Renal cortex interstitium (tissue), 15 donors: ENCODE data around the gene PPM1J. TPM values are rescaled to one million over a fixed set of nuclear protein-coding genes. Genes with fewer than 3 reads are reported as not detected.
A peak's percentile ranks its signal among the peaks of the same experiment; 100 is the strongest.
"Not testable (repeated sequence)": the region's sequence is repeated elsewhere in the genome, so short reads cannot be mapped to it uniquely, and the experiment has no call there.

Source experiments
- DNase-seq, 11 donors: peaks; one replicate each; pipeline ENCODE4 v3.0.0-alpha.2; 2013; ENCODE audit warnings: low read depth in 9 of 11, low spot score in 4 of 11; ENCODE audit errors: extremely low read depth in 1 of 11
- long read RNA-seq, 16 experiments: transcript quantifications; one replicate each; lab custom pipeline, GENCODE V29; 2026
- polyA plus RNA-seq, 3 donors: library from polyadenylated mRNA; unstranded; fragments of 120-200 nt; gene quantifications; one replicate each; pipeline ENCODE4 v1.2.1, GENCODE V29; 2013; ENCODE audit not compliant: insufficient read length in 3 of 3

Gene PPM1J, protein sequence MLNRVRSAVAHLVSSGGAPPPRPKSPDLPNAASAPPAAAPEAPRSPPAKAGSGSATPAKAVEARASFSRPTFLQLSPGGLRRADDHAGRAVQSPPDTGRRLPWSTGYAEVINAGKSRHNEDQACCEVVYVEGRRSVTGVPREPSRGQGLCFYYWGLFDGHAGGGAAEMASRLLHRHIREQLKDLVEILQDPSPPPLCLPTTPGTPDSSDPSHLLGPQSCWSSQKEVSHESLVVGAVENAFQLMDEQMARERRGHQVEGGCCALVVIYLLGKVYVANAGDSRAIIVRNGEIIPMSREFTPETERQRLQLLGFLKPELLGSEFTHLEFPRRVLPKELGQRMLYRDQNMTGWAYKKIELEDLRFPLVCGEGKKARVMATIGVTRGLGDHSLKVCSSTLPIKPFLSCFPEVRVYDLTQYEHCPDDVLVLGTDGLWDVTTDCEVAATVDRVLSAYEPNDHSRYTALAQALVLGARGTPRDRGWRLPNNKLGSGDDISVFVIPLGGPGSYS
- 1 to 10 TPM in 2 of 3 donors, under 1 TPM in 1; 0.79 to 1.7 (median 1.4) TPM for polyA plus RNA-seq
- long read RNA-seq, donor 1, partial matches to known transcripts: 0 of 1 reads
- long read RNA-seq, donor 1, other reads (novel, unspliced or antisense): 0 of 1 reads
- long read RNA-seq, donor 2, partial matches to known transcripts: 0 of 1 reads
- long read RNA-seq, donor 2, other reads (novel, unspliced or antisense): 0 of 1 reads
- long read RNA-seq, donor 3: 0 reads
- long read RNA-seq, donor 4: 0 reads
- long read RNA-seq, donor 5: 0 reads
- long read RNA-seq, donor 6, partial matches to known transcripts: 0 of 1 reads
- long read RNA-seq, donor 6, other reads (novel, unspliced or antisense): 0 of 1 reads
- long read RNA-seq, donor 7, partial matches to known transcripts: 0 of 1 reads
- long read RNA-seq, donor 7, other reads (novel, unspliced or antisense): 0 of 1 reads
- long read RNA-seq, donor 8, partial matches to known transcripts: 0 of 1 reads
- long read RNA-seq, donor 8, other reads (novel, unspliced or antisense): 0 of 1 reads
- long read RNA-seq, donor 9: 0 reads
- long read RNA-seq, donor 10, partial matches to known transcripts: 0 of 1 reads
- long read RNA-seq, donor 10, other reads (novel, unspliced or antisense): 0 of 1 reads
- long read RNA-seq, donor 11: 0 reads
- long read RNA-seq, donor 12: 0 reads
- long read RNA-seq, donor 13, partial matches to known transcripts: 0 of 2 reads
- long read RNA-seq, donor 13, other reads (novel, unspliced or antisense): 0 of 2 reads
- long read RNA-seq, donor 14: 0 reads
- long read RNA-seq, donor 15: 0 reads
- long read RNA-seq, donor 16: 0 reads

DNA sequence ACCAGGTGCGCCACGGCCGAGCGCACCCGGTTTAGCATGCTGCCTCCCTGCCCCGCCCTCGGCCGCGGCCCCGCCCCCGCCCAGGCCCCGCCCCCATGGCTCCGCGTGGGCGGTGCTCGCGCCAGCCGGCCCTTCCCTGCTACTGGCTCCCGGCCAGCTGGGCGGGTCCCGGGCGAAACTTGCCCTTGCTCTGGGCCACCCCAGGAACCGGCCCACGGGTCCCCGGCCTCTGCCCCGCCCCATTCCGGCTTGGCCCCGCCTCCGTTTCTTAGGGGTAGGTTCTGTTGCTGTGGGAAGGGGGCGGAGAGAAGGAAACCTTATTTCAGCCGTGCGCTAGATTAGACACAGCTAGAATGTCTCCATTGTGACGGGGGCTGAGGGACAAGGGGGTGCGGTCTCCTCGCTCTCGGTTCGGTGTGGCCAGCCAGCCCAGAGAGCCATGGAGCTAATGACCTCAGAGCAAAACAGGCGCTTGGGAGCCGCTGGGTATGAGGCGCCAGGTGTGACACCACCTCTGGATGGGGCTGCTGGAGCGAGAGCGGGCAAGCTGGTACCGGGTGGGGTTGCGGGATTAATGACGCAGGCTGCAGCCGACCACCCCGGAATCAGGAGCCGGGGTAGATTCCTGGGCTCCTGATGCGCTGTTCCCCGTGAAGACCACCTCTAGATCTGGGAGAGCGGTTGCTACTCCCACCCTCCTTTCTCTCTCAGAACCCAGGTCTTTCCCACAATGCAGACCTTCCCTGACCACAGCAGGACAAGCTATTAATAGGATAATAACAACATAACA, at the start of gene PPM1J:
Gene PPM1J, minus strand, starts transcription at position 69 of the 790 bp plus-strand sequence. Its CDS starts 31 bp downstream, at position 38.
- DNase-seq: peak in 9 of 11 donors; percentile 78 to 91 (median 82)

DNA sequence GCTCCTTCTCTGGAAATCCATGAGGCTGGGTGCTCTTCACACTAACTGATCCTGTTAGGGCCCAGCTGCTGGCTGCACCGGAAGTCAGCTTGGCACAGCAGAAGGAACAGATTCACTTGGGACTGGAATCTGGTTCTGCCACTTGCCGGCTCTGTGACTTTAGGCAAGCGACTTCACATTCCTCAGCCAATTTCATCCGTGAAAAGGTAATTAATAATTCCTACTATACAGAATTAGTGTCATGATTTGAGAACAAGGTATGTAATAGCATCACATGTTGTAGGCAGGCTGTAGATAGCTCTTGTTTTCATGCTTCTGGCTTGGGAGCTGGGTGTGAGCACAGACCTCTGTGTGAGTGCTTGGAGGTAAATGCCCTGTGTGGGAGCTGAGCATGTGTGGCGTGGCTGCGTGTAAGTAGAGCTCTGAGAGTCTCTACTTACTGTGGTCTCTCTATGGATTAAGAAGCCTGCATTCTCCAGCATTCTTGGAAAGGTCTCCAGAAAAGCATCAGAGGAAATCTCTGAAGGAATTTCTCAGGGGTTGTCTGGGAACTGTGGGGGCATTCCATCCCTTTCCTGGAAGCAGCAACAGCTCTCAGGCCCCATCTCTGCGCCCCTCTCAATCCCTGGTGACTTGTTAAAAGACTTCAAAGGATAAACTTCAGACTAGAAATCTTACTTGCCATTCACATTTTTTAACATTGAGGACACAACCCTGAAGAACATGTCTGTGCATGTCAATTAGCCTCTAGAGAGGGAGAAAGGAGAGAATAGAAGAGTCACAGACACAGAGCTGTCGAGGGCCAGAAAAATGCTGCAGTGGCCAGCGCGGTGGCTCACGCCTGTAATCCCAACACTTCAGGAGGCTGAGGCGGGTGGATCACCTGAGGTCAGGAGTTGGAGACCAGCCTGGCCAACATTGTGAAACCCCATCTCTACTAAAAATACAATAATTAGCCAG, 47.7 kb upstream of the PPM1J start:
- DNase-seq: peak in 2 of 11 donors; percentile 30 to 43

DNA sequence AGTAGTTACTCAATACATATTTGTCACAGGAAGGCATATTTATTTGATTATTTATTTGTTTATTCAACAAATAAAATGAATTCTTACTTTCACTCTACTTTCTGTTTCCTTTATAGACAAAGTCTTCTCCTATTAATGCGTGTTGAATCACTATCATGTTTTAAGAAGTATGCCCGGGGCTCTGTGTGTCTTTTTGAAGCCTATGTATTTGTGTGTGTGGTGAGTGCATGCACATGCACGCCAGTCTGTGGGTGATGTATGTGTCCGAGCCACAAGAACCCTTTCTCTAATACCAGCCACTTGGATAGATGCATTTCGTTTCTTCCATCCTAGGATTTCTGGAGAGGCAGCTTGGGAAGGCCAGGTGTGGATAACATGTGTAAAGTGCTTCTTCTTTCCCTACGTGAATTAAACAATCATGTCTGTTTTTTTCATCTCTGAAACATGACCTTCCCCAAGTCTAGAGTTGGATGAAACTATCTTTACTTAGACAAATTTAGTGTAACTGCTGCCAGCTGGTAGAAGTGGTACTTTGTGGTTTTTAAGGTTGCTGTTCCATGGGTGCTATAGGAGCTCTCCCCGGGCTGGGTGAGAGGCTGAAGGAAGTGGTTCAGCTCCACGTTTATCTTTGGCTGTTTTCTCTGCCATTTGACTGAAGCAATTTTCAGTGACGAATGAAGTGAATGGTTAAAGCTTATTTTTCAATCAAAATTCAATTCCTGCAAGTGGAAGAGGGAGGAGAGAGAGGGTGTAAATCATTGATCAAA, 46.8 kb upstream of the PPM1J start:
- no peak for DNase-seq

DNA sequence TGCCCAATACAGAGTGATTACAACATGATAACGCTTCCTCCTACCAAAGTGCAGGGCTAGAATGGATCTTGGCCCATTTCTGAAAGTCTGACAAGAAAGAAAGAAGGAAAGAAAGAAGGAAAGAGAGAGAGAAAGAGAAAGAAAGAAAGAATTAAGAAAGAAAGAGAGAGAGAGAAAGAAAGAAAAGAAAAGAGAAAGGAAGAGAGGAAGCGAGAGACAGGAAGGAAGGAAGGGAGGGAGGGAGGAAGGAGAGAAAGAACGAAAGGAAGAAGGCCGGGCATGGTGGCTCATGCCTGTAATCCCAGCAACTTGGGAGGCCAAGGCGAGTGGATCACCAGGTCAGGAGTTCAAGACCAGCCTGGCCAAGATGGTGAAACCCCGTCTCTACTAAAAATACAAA, 44.1 kb upstream of the PPM1J start:
- DNase-seq: no peak

DNA sequence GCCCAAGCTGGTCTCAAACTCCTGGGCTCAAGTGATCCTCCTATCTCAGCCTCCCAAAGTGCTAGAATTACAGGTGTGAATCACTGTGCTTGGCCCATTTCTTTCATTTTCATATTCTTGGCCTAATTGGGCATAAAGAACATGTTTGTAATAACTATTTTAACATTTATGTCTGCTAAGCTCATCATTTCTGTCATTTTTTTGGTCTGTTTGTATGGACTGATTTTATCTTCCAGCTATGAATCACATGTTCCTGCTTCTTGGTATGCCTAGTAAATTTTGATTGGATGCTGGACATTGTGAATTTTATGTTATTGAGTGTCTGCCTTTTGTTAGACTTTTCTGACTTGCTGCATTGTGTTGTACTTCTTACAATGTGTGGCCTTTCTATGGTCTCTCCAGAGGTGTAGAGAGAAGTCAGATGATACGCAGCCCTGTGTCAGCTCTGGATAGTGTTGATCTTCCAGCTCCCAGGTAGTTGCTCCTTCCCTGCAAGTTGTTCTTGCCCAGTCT, 39.0 kb upstream of the PPM1J start:
- no peak for DNase-seq

DNA sequence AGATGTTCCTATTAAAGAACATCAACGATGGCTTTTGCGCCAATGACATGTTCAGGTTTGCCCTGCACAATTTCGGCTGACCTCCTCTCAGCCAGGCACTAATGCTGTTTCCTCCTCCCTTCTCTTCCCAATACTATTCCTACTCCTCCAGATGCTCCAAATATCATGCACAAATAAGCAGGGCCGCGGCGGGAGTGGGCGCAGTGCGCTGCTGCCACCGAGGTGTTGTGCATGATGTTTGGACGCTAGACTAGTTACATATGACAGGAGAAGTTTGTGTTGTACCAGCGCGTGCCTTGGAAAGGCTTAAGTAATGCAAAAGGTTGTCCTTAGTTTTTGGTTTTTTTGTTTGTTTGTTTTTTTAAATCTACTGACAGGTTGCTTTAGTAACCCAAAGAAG, 33.3 kb upstream of the PPM1J start:
- DNase-seq: no peak

DNA sequence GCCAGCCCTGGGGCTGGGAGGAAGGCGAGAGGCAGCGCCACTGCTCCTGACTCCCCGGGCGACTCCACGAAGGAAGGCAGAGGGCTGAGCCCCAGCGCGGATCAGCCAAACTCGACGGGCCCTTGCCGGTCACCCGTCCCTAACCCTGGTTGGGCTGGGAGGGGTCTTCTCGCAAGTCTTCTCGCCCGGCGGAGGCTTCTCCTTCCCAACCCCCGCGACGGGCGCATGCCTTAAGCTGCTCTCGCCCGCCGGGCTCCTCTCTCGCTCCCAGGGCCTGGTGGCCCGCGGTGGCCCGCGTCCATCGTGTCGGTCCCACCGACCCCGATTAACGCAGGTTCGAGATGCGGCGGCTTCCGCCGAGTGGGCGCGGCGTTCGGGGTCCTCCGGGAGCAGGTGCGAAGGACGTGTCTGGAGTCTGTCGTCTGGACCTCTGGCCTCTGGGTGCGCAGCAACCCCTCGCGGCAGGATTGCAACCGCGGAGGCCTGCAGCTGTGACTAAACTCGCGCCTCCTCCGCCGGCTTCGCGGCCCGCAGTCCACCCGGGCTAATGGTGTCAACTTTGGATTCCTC, 29.0 kb upstream of the PPM1J start:
- DNase-seq: peak in 3 of 11 donors; percentile 33 to 38 (median 34)

DNA sequence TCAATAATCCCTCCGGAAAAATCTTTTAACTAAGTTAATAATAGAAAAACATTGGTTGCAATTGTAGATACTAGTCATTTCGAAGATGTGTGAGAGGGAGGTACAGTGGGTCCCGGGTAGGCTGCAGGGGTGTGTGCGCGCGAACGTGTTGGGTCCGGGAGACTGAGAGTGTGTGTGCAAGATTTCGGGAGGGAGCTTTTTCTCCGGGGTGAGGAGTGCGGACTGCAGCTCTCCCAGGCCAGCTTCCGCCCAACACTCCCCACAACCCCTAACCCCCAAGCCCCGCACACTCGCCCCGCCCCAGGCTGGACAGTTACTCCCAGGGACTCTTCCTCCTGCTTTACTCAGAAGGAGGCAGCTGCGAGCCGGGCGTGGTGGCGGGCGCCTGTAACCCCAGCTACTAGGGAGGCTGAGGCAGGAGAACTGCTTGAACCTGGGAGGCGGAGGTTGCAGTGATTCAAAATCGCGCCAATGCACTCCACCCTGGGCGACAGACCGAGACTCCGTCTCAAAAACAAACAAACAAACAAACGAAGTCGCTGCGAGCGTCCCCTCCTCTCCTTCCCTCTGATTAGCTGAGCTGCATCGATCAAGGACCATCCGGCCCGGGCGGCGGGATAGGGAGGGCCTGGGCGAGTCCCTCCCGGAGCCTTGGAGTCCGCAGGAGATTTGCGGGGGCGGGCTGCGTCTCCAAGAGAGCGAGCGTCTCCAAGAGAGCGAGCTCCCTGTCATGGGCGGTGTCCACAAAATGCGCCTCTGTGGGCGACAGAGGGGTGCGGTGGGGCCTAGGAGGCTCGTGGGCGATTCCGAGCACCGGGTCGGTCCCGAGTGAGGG, 28.3 kb upstream of the PPM1J start:
- no peak for DNase-seq

DNA sequence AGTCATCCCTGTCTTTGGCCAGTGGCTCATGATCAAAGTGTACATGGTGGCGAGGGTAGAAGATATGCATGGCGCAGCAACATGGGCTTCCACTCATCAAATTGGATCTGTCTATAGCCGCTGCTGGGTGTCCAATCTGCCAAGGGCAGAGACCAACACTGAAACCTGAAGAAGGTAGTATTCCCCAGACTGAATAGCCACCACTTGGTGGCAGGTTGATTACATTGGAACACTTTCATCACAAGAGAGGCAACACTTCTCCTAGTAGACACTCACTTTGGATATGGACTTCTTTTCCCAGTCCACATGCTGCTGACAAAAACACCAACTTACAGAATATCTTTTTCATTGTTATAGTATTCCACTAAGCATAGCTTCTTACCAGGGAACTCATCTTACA, 22.4 kb upstream of the PPM1J start:
- no peak for DNase-seq

DNA sequence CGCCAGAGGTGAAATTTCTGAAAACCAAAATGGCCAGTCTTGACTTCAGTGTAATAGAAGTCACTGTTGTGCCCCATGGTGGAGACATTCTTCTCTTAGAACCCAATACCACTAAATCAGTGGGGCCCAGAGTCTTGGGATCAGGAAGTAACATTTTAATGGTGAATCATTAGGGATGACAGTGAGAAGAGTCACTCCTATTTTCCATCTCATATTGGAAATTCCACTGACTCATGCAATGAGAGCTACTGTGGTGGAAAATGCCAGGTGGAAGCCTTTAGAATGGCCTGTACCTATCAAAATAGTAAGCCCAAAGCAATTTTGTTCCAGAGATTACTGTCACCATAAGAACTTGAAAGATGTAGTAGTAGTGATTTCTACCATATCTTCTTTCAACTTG, 20.6 kb upstream of the PPM1J start:
- no peak for DNase-seq

DNA sequence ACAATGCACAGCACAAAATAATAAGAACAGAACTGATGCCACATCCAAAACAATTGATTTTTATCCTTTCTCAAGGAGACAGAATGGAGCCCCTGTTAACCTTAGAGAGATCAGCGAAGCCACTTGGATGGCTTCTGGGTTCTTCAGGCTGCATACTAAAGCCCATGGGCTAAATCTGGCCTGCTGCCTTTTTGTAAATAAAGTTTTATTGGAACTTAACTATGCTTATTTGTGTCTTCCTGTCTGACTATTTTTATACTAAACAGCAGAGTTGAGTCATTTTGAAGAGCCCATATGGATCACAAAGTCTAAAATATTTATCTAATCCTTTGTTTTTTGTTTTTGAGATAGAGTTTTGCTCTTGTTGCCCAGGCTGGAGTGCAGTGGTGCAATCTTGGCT, 16.3 kb upstream of the PPM1J start:
- DNase-seq: no peak

DNA sequence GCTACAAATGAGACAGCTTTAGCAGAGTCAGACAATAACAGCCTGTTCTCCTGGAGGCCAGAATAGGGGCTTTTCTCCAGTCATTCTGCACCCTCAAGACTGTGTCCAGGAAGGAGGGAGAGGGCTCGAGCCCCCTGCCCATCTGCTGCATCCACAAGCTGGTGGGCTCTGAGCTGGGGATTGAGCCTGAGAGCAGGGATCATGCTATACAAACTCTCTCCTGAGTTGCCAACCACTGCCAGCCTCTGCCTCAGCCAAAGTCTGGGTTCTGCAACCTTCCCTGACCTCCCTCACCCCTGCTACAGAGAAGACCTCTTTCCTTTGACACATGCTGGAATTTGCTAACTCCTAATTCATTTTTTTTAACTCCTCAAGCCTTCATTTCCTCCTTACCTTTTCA, 14.8 kb upstream of the PPM1J start:
- no peak for DNase-seq

DNA sequence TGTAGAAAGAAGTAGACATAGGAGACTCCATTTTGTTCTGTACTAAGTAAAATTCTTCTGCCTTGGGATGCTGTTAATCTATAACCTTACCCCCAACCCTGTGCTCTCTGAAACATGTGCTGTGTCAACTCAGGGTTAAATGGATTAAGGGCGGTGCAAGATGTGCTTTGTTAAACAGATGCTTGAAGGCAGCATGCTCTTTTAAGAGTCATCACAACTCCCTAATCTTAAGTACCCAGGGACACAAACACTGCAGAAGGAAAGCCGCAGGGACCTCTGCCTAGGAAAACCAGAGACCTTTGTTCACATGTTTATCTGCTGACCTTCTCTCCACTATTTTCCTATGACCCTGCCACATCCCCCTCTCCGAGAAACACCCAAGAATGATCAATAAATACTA, 13.9 kb upstream of the PPM1J start:
- DNase-seq: not testable (repeated sequence)

DNA sequence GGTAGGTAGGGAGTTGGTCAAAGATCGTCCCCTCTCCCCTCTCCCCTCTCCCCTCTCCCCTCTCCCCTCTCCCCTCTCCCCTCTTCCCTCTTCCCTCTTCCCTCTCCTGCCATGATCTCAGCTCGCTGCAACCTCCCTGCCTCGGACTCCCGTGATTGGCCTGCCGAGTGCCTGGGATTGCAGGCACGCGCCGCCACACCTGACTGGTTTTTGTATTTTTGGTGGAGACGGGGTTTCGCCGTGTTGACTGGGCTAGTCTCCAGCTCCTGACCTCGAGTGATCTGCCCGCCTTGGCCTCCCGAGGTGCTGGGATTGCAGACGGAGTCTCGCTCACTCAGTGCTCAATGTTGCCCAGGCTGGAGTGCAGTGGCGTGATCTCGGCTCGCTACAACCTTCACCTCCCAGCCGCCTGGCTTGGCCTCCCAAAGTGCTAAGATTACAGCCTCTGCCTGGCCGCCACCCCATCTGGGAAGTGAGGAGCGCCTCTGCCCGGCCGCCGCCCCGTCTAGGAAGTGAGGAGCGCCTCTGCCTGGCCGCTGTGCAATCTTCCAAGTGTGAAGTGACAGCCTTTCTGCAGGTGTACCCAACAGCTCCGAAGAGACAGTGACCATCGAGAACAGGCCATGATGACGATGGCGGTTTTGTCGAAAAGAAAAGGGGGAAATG, 13.3 kb upstream of the PPM1J start:
- not testable (repeated sequence) for DNase-seq

DNA sequence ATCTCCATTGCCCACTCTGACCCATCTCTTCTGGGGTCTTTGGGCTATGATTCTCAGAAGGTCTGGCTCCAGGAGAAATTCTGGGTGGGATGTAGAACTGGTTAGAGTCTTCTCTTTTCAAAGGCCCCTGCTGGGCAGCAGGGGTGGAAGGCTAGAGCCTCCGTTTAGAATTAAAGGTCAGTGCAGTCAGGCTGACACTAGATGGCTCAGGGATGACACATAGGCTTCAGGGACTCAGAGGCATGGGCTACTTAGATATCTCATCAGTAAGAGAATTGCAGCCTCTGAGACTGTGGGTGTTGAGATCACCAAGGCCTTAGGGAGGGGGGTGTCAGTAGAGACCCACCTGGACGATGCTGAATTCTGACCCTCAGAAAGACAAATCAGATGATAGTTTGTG, 12.6 kb upstream of the PPM1J start:
- no peak for DNase-seq
